A673 (cell line): ENCODE data around the gene MANEAL.

Experiments used
- CTCF ChIP-seq: fragments of 300-800, 200-600 bp; sonication (generic); conservative IDR thresholded peaks from 2 replicates; pipeline ENCODE4 v1.5.1; 2017; ENCODE audit warnings: low read depth, mild to moderate bottlenecking, antibody characterized with exemption, low read length, moderate library complexity, mixed read lengths
- EZH2 ChIP-seq: fragments of 200-600 bp; sonication (generic); IDR thresholded peaks from 2 replicates; pipeline ENCODE4 v1.6.1; 2017; ENCODE audit warnings: borderline replicate concordance, low read depth, mild to moderate bottlenecking, mixed read lengths, antibody characterized with exemption, low read length; ENCODE audit not compliant: poor library complexity, severe bottlenecking

- TF ChIP-seq CTCF (no peak), EZH2 (peak; percentile 34)
Observed at GRCh38 chr1:37752583-37753471, 40.8 kb upstream of the MANEAL start.
